CD4-positive, alpha-beta T cell (primary cell): Measurements from ENCODE around the gene RREB1. TPM values are rescaled to one million over a fixed set of nuclear protein-coding genes. Genes with fewer than 3 reads are reported as not detected.
A peak's percentile ranks its signal among the peaks of the same experiment; 100 is the strongest.

Experiments used
- ATAC-seq: fragments of 200-7000 bp; cut with Tn5 transposase; one replicate; pipeline ENCODE4 v1.10.0; 2022; ENCODE audit warnings: mild to moderate bottlenecking; ENCODE audit not compliant: poor library complexity
- CTCF ChIA-PET: fragments of 350-600 bp; sonication (Branson Sonifier 250); formaldehyde crosslinking; loops from one replicate; lab custom pipeline; 2021; ENCODE audit warnings: antibody characterized with exemption, inconsistent platforms; lab: Charles Lee
- POLR2A ChIA-PET: fragments of 350-600 bp; sonication (Branson Sonifier 250); formaldehyde crosslinking; loops from one replicate; lab custom pipeline; 2021; ENCODE audit warnings: antibody characterized with exemption, inconsistent platforms; lab: Charles Lee
- DNase-seq, 14 experiments: peaks; one replicate each; pipeline ENCODE4 v3.0.0-alpha.2; 2013 to 2020; ENCODE audit warnings: mixed read lengths in 2 of 14
- H3K27ac ChIP-seq, 2 donors: one replicate each; pipeline versions ENCODE4 v1.5.1 to v1.7.0; 2013; ENCODE audit warnings: low read length in 2 of 2, low read depth in 1 of 2, mild to moderate bottlenecking in 1 of 2
- H3K27me3 ChIP-seq, 2 experiments: 1 replicate in 1 of 2; 2 replicates in 1 of 2; pipeline versions ENCODE4 v1.6.1 to v1.7.0; 2013; ENCODE audit warnings: low read length in 2 of 2, control low read depth in 1 of 2, mild to moderate bottlenecking in 1 of 2, moderate library complexity in 1 of 2; ENCODE audit not compliant: insufficient read depth in 2 of 2, control insufficient read depth in 1 of 2
- H3K36me3 ChIP-seq: one replicate; pipeline ENCODE4 v1.6.1; 2013; ENCODE audit warnings: low read length, control low read depth; ENCODE audit not compliant: insufficient read depth
- H3K4me1 ChIP-seq: one replicate; pipeline ENCODE4 v1.6.1; 2013; ENCODE audit warnings: low read length, control low read depth; ENCODE audit not compliant: insufficient read depth
- H3K4me3 ChIP-seq: one replicate; pipeline ENCODE4 v1.5.1; 2013; ENCODE audit warnings: mild to moderate bottlenecking, low read length, moderate library complexity
- H3K9me3 ChIP-seq, 2 experiments: 1 replicate in 1 of 2; 2 replicates in 1 of 2; pipeline versions ENCODE4 v1.6.1 to v1.7.0; 2013; ENCODE audit warnings: low read length in 2 of 2, mild to moderate bottlenecking in 2 of 2, control low read depth in 1 of 2, moderate library complexity in 1 of 2; ENCODE audit not compliant: control insufficient read depth in 1 of 2, insufficient read depth in 1 of 2
- H3K27ac Mint-ChIP-seq: one replicate; pipeline ENCODE4 v1.8.0; 2020; ENCODE audit warnings: mixed read lengths
- H3K27me3 Mint-ChIP-seq: one replicate; pipeline ENCODE4 v1.8.0; 2021; ENCODE audit warnings: mixed read lengths
- H3K36me3 Mint-ChIP-seq: one replicate; pipeline ENCODE4 v1.8.0; 2021; ENCODE audit warnings: low read depth, mixed read lengths
- H3K4me1 Mint-ChIP-seq: one replicate; pipeline ENCODE4 v1.8.0; 2021; ENCODE audit warnings: low read depth, mixed read lengths
- H3K4me3 Mint-ChIP-seq: one replicate; pipeline ENCODE4 v1.8.0; 2020; ENCODE audit warnings: mild to moderate bottlenecking, mixed read lengths
- H3K9me3 Mint-ChIP-seq: one replicate; pipeline ENCODE4 v1.8.0; 2020; ENCODE audit warnings: mixed read lengths
- intact Hi-C, 2 experiments: fragments of 100-400 bp; cut with DNase I in 1 of 2; cut with micrococcal nuclease in 1 of 2; formaldehyde crosslinking; loops; one replicate each; pipeline versions ENCODE4 v1.15.1 to v1.9.0; 2023 to 2025; cut with DNase I, micrococcal nuclease
- total RNA-seq, 174 experiments: library from RNA in 2 of 174; stranded (reverse) in 2 of 174; gene quantifications; one replicate each; pipeline ENCODE4 v1.2.3 and lab custom pipeline; 2021 to 2026
- TF ChIP-seq, protein P1 (sequence below): fragments of 200-600 bp; IDR thresholded peaks from one replicate; pipeline ENCODE4 v1.8.0; 2022; ENCODE audit warnings: antibody characterized with exemption, mild to moderate bottlenecking

The RREB1 gene
- total RNA-seq, 2 experiments from 2014 or later, result 56.5 to 60.0 TPM

- ATAC-seq (peak; percentile 60), DNase-seq (peak; percentile 35 to 82 (median 64))
- Mint-ChIP-seq H3K4me1 (peaks cover 20% of the 10 kb centered on the region), H3K36me3 (peaks cover 66% of the 10 kb centered on the region), H3K9me3 (no peaks in the 10 kb centered on the region), H3K4me3 (no peak overlapping the region), H3K27me3 (no peaks in the 10 kb centered on the region), H3K27ac (peak overlapping the region; percentile 52)
- CTCF ChIA-PET, result interaction anchor here (0.7 to 2.0 kb wide), 4 partner anchors 11 to 635 kb away, joined by 3 to 5 read pairs (median 3); no protein-coding TSS in a partner anchor
- Histone ChIP-seq H3K4me3 (no peak overlapping the region), H3K36me3 (peaks cover 37% of the 10 kb centered on the region), H3K4me1 (peaks cover 7% of the 10 kb centered on the region), H3K27me3 (no peaks in the 10 kb centered on the region), H3K9me3 (no peaks in the 10 kb centered on the region), H3K27ac (no peak overlapping the region)
- TF ChIP-seq, protein P1, sequence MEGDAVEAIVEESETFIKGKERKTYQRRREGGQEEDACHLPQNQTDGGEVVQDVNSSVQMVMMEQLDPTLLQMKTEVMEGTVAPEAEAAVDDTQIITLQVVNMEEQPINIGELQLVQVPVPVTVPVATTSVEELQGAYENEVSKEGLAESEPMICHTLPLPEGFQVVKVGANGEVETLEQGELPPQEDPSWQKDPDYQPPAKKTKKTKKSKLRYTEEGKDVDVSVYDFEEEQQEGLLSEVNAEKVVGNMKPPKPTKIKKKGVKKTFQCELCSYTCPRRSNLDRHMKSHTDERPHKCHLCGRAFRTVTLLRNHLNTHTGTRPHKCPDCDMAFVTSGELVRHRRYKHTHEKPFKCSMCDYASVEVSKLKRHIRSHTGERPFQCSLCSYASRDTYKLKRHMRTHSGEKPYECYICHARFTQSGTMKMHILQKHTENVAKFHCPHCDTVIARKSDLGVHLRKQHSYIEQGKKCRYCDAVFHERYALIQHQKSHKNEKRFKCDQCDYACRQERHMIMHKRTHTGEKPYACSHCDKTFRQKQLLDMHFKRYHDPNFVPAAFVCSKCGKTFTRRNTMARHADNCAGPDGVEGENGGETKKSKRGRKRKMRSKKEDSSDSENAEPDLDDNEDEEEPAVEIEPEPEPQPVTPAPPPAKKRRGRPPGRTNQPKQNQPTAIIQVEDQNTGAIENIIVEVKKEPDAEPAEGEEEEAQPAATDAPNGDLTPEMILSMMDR, result peak; percentile 67
- POLR2A ChIA-PET, result interaction anchor here (1.5 kb wide), 1 partner anchor 562 kb away, joined by 4 read pairs; no protein-coding TSS in a partner anchor
- intact Hi-C loops, result loop anchor here in 1 of 2 experiments (1.0 kb wide), 1 partner anchor 515 kb away; no protein-coding TSS in a partner anchor
These were observed 131.3 kb downstream of the RREB1 start for GRCh38 chr6:7238900-7239589.

- no peaks in the 10 kb centered on the region for H3K9me3 Mint-ChIP-seq
- Histone ChIP-seq H3K4me3 (no peak overlapping the region), H3K4me1 (peaks cover 7% of the 10 kb centered on the region), H3K27me3 (no peaks in the 10 kb centered on the region), H3K27ac (no peak overlapping the region), H3K36me3 (peaks cover 34% of the 10 kb centered on the region), H3K9me3 (no peaks in the 10 kb centered on the region)
- no peaks in the 10 kb centered on the region for H3K27me3 Mint-ChIP-seq
- peaks cover 20% of the 10 kb centered on the region for H3K4me1 Mint-ChIP-seq
- TF ChIP-seq, protein P1, result no peak
- ChIA-PET CTCF (no interaction called here), POLR2A (interaction anchor here (1.5 kb wide), 1 partner anchor 562 kb away, joined by 4 read pairs; no protein-coding TSS in a partner anchor)
- intact Hi-C loops, result no loop called here
- no peak for ATAC-seq
- H3K27ac Mint-ChIP-seq, result peak overlapping the region; percentile 52
- DNase-seq, result no peak
- peaks cover 61% of the 10 kb centered on the region for H3K36me3 Mint-ChIP-seq
- no peak overlapping the region for H3K4me3 Mint-ChIP-seq
These were observed 131.8 kb downstream of the RREB1 start for GRCh38 chr6:7239590-7239948.

DNA sequence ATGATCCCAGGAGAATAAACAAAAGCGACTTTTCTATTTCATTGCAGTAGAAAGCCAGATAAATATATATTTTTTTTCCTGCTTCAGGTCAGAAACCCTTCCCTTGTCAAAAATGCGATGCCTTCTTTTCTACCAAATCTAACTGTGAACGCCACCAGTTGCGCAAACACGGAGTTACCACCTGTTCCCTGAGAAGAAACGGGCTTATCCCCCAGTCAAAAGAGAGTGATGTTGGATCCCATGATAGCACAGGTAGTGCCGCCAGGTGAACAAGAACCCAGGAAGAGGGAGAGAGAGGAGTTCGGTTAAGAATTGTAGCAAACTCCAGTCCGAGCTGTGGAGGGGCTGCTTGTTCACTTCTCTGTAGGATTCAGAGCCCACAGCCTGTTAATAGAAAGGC, 132.6 kb downstream of the RREB1 start:
- TF ChIP-seq, protein P1, result no peak
- POLR2A ChIA-PET, result no interaction called here
- ATAC-seq, result no peak
- Mint-ChIP-seq H3K4me3 (no peak overlapping the region), H3K36me3 (peaks cover 59% of the 10 kb centered on the region), H3K27ac (peak overlapping the region; percentile 56), H3K27me3 (no peaks in the 10 kb centered on the region), H3K4me1 (peaks cover 20% of the 10 kb centered on the region), H3K9me3 (no peaks in the 10 kb centered on the region)
- H3K27me3 ChIP-seq, result no peaks in the 10 kb centered on the region
- CTCF ChIA-PET, result no interaction called here
- intact Hi-C loops, result loop anchor here (5.0 to 10.0 kb wide), 2 partner anchors 456 to 683 kb away; no protein-coding TSS in a partner anchor
- H3K27ac ChIP-seq, result no peak overlapping the region
- peaks cover 7% of the 10 kb centered on the region for H3K4me1 ChIP-seq
- DNase-seq, result no peak
- H3K36me3 ChIP-seq, result peaks cover 29% of the 10 kb centered on the region
- H3K9me3 ChIP-seq, result no peaks in the 10 kb centered on the region
- H3K4me3 ChIP-seq, result no peak overlapping the region
